ENCODE results near the gene PSME4. TPM values are rescaled to one million over a fixed set of nuclear protein-coding genes. Genes with fewer than 3 reads are reported as not detected.
"Not testable (repeated sequence)": the region's sequence is repeated elsewhere in the genome, so short reads cannot be mapped to it uniquely, and the experiment has no call there.

PSME4 gene
- total RNA-seq, 2 donors from 2014 or later: 90.6 to 116 TPM

DNA sequence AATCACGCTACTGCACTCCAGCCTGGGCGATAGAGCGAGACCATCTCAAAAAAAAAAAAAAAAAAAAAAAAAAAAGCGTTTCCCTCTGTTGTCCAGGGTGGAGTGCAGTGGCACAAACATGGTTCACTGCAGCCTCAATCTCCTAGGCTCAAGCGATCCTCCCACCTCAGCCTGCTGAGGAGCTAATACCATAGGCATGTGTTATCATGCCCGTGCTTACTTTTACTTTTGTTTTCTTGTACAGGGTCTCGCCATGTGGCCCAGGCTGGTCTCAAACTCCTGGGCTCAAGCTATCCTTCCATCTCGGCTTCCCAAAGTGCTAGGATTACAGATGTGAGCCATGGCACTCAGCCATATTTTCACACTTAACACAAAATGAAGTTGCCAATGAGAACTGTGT lies 37.5 kb downstream of the PSME4 start:
- H3K36me3 Mint-ChIP-seq (ENCODE audit: low read depth): peaks cover 72% of the 10 kb centered on the region
- H3K4me3 ChIP-seq (ENCODE audit: low read length): no peak overlapping the region
- no peak overlapping the region for H3K4me3 Mint-ChIP-seq
- no peaks in the 10 kb centered on the region for H3K9me3 Mint-ChIP-seq
- 96 to 100% methylated on average over 1 to 8 of the region's 8 CpGs for WGBS, 2 experiments (ENCODE audit: insufficient coverage in 1 of 2, insufficient read length in 1 of 2)
- no peaks in the 10 kb centered on the region for H3K27me3 ChIP-seq (ENCODE audit: control insufficient read depth, insufficient read depth, low read length, poor library complexity, severe bottlenecking)
- DNase-seq: no peak
- no peak overlapping the region for H3K27ac ChIP-seq (ENCODE audit: low read depth, low read length)
- peaks cover 97% of the 10 kb centered on the region for H3K36me3 ChIP-seq (ENCODE audit: control insufficient read depth, insufficient read depth, low read length)
- no peaks in the 10 kb centered on the region for H3K4me1 ChIP-seq (ENCODE audit: control insufficient read depth, insufficient read depth, low read length)
- TF ChIP-seq, protein P1, sequence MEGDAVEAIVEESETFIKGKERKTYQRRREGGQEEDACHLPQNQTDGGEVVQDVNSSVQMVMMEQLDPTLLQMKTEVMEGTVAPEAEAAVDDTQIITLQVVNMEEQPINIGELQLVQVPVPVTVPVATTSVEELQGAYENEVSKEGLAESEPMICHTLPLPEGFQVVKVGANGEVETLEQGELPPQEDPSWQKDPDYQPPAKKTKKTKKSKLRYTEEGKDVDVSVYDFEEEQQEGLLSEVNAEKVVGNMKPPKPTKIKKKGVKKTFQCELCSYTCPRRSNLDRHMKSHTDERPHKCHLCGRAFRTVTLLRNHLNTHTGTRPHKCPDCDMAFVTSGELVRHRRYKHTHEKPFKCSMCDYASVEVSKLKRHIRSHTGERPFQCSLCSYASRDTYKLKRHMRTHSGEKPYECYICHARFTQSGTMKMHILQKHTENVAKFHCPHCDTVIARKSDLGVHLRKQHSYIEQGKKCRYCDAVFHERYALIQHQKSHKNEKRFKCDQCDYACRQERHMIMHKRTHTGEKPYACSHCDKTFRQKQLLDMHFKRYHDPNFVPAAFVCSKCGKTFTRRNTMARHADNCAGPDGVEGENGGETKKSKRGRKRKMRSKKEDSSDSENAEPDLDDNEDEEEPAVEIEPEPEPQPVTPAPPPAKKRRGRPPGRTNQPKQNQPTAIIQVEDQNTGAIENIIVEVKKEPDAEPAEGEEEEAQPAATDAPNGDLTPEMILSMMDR (conservative IDR thresholded peaks at IDR 0.05): no peak
- no peaks in the 10 kb centered on the region for H3K27me3 Mint-ChIP-seq (ENCODE audit: insufficient read depth)
- H3K9me3 ChIP-seq (ENCODE audit: control insufficient read depth, low read length): no peaks in the 10 kb centered on the region
- no peaks in the 10 kb centered on the region for H3K4me1 Mint-ChIP-seq
- no peak overlapping the region for H3K27ac Mint-ChIP-seq
- no peak overlapping the region for H3K9ac ChIP-seq (ENCODE audit: extremely low read depth, low read length, poor library complexity, severe bottlenecking)

DNA sequence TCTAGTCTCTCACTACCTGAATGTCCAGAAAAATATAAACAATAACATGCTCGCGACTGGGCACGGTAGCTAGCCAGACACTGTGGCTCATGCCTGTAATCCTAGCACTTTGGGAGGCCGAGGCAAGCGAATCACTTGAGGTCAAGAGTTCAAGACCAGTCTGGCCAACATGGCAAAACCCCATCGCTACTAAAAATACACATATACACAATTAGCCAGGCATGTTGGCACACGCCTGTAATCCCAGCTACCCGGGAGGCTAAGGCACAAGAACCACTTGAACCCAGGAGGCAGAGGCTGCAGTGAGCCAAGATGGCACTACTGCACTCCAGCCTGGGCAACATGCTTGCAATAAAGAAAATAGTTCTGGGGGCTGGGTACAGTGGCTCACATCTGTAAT lies 44.5 kb downstream of the PSME4 start:
- not testable (repeated sequence) for H3K27me3 ChIP-seq (ENCODE audit: control insufficient read depth, insufficient read depth, low read length, poor library complexity, severe bottlenecking); H3K4me3 Mint-ChIP-seq; H3K4me3 ChIP-seq (ENCODE audit: low read length); H3K27me3 Mint-ChIP-seq (ENCODE audit: insufficient read depth); H3K9ac ChIP-seq (ENCODE audit: extremely low read depth, low read length, poor library complexity, severe bottlenecking); DNase-seq; H3K27ac Mint-ChIP-seq; H3K4me1 ChIP-seq (ENCODE audit: control insufficient read depth, insufficient read depth, low read length); H3K9me3 Mint-ChIP-seq; H3K9me3 ChIP-seq (ENCODE audit: control insufficient read depth, low read length); H3K4me1 Mint-ChIP-seq; H3K27ac ChIP-seq (ENCODE audit: low read depth, low read length)
- H3K36me3 ChIP-seq (ENCODE audit: control insufficient read depth, insufficient read depth, low read length): peaks cover 93% of the 10 kb centered on the region
- peaks cover 81% of the 10 kb centered on the region for H3K36me3 Mint-ChIP-seq (ENCODE audit: low read depth)
- WGBS, 2 experiments (ENCODE audit: insufficient coverage in 1 of 2, insufficient read length in 1 of 2): 93 to 96% methylated on average over 8 of the region's 8 CpGs

GRCh38 chr2:53913721-53914120 lies 57.1 kb downstream of the PSME4 start:
- Histone ChIP-seq H3K36me3 (ENCODE audit: control insufficient read depth, insufficient read depth, low read length) (peaks cover 93% of the 10 kb centered on the region), H3K4me3 (ENCODE audit: low read length) (no peak overlapping the region), H3K27ac (ENCODE audit: low read depth, low read length) (no peak overlapping the region), H3K9me3 (ENCODE audit: control insufficient read depth, low read length) (no peaks in the 10 kb centered on the region), H3K4me1 (ENCODE audit: control insufficient read depth, insufficient read depth, low read length) (no peaks in the 10 kb centered on the region), H3K9ac (ENCODE audit: extremely low read depth, low read length, poor library complexity, severe bottlenecking) (no peak overlapping the region), H3K27me3 (ENCODE audit: control insufficient read depth, insufficient read depth, low read length, poor library complexity, severe bottlenecking) (no peaks in the 10 kb centered on the region)
- no peaks in the 10 kb centered on the region for H3K9me3 Mint-ChIP-seq
- peaks cover 36% of the 10 kb centered on the region for H3K36me3 Mint-ChIP-seq (ENCODE audit: low read depth)
- no peak overlapping the region for H3K4me3 Mint-ChIP-seq
- no peak overlapping the region for H3K27ac Mint-ChIP-seq
- H3K4me1 Mint-ChIP-seq: no peaks in the 10 kb centered on the region
- WGBS, 2 experiments (ENCODE audit: insufficient coverage in 1 of 2, insufficient read length in 1 of 2): 96 to 100% methylated on average over 3 of the region's 3 CpGs
- DNase-seq: no peak
- no peaks in the 10 kb centered on the region for H3K27me3 Mint-ChIP-seq (ENCODE audit: insufficient read depth)
- TF ChIP-seq, protein P1 (conservative IDR thresholded peaks at IDR 0.05): no peak
